ENCODE measurements around the gene DCTN2. TPM values are rescaled to one million over a fixed set of nuclear protein-coding genes. Genes with fewer than 3 reads are reported as not detected.

Gene DCTN2
- total RNA-seq, 1 donor from 2014 or later, result 116 TPM

DNA sequence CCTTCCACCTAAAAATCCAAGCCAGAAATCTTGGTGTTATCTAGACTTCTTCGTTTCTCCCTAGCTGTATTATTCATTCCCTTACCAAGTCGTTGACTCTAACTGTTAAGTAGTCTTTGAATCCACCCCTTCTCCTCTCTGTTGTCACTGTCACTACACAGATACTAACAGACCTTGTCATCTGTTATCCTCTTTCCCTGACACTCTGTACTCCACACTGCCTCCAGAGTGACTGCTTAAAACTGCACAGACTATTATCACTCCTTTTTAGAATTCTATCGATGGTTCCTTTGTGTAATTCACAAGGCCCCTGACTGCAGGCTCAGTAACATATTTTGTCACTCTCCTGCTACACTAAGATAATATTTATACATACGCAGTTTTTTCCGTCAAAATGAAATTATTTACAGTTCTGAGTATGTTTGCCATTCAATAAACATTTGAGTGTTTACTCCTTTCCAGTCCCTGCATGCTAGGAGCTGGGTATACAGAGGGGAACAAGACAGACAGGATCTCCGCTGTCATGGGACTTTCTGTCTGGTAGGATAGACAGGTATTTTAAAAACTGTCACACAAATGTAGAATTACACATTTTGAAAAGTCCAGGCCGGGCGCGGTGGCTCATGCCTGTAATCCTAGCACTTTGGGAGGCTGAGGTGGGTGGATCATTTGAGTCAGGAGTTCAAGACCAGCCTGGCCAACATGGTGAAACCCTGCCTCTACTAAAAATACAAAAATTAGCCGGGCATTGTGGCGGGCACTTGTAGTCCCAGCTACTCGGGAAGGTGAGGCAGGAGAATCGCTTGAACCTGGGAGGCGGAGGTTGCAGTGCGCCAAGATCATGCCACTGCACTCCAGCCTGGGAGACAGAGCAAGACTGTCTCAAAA is 55.4 kb downstream of the DCTN2 start:
- no peak for DNase-seq (ENCODE audit: low spot score in 2 of 2)
- H3K27ac ChIP-seq, result no peak overlapping the region
- peaks cover 22 to 41% of the 10 kb centered on the region in 2 donors for H3K36me3 ChIP-seq
- no peaks in the 10 kb centered on the region for H3K9me3 ChIP-seq
- peaks cover 8 to 10% of the 10 kb centered on the region in 2 donors for H3K4me1 ChIP-seq
- H3K27me3 ChIP-seq, result no peaks in the 10 kb centered on the region
- H3K4me3 ChIP-seq, result no peak overlapping the region
- TF ChIP-seq, protein P1, sequence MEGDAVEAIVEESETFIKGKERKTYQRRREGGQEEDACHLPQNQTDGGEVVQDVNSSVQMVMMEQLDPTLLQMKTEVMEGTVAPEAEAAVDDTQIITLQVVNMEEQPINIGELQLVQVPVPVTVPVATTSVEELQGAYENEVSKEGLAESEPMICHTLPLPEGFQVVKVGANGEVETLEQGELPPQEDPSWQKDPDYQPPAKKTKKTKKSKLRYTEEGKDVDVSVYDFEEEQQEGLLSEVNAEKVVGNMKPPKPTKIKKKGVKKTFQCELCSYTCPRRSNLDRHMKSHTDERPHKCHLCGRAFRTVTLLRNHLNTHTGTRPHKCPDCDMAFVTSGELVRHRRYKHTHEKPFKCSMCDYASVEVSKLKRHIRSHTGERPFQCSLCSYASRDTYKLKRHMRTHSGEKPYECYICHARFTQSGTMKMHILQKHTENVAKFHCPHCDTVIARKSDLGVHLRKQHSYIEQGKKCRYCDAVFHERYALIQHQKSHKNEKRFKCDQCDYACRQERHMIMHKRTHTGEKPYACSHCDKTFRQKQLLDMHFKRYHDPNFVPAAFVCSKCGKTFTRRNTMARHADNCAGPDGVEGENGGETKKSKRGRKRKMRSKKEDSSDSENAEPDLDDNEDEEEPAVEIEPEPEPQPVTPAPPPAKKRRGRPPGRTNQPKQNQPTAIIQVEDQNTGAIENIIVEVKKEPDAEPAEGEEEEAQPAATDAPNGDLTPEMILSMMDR (IDR thresholded peaks at IDR 0.05), result no peak
- intact Hi-C loops (cut with DNase I), result no loop called here

DNA sequence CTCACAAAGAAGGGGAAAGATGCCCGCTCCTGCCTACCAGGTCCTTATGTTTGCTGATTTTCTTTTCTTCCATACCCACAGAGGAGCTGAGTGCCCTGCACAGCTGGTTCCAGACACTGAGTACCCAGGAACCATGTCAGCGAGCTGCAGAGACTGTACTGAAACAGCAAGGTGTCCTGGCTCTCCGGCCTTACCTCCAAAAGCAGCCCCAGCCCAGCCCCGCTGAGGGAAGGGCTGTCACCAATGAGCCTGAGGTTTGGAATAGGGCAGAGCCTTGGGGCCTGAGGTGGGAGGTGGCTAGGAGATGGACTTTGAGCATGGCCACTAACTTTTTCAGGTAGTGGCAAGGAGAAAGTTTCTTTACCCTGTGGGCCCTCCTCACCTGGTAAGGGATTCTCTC is 56.9 kb downstream of the DCTN2 start:
- Histone ChIP-seq H3K4me3 (no peak overlapping the region), H3K27ac (no peak overlapping the region), H3K36me3 (peaks cover 21 to 32% of the 10 kb centered on the region in 2 donors), H3K9me3 (no peaks in the 10 kb centered on the region), H3K27me3 (no peaks in the 10 kb centered on the region), H3K4me1 (peaks cover 8 to 10% of the 10 kb centered on the region in 2 donors)
- TF ChIP-seq, protein P1 (IDR thresholded peaks at IDR 0.05), result no peak
- intact Hi-C loops (cut with DNase I), result no loop called here
- DNase-seq (ENCODE audit: low spot score in 2 of 2), result no peak

DNA sequence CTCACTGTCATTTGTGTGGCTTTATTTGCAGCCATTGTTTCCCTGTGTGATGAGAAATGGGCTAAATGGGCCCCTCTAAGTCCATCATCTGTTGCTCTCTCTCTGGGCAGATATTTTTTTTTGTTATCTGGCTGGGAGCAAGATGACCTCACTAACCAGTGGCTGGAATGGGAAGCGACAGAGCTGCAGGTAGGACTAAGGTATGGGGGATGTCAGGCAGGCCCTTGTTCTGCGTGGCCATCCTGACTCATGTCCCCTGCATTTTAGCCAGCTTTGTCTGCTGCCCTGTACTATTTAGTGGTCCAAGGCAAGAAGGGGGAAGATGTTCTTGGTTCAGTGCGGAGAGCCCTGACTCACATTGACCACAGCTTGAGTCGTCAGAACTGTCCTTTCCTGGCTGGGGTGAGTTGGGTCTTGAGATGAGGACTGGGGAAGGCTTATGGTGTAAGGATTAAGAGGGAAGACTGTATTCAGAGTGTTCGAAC is 57.8 kb downstream of the DCTN2 start:
- peak overlapping the region in 1 of 2 donors; percentile 75 for H3K4me3 ChIP-seq
- no peak for DNase-seq (ENCODE audit: low spot score in 2 of 2)
- H3K36me3 ChIP-seq, result peaks cover 21 to 27% of the 10 kb centered on the region in 2 donors
- no peaks in the 10 kb centered on the region for H3K9me3 ChIP-seq
- no peak overlapping the region for H3K27ac ChIP-seq
- H3K4me1 ChIP-seq, result peaks cover 8 to 10% of the 10 kb centered on the region in 2 donors
- intact Hi-C loops (cut with DNase I), result loop anchor here (2.0 kb wide), 2 partner anchors 28 to 32 kb away; partner anchors contain the start of gene DDIT3
- no peaks in the 10 kb centered on the region for H3K27me3 ChIP-seq
- TF ChIP-seq, protein P1 (IDR thresholded peaks at IDR 0.05), result no peak

DNA sequence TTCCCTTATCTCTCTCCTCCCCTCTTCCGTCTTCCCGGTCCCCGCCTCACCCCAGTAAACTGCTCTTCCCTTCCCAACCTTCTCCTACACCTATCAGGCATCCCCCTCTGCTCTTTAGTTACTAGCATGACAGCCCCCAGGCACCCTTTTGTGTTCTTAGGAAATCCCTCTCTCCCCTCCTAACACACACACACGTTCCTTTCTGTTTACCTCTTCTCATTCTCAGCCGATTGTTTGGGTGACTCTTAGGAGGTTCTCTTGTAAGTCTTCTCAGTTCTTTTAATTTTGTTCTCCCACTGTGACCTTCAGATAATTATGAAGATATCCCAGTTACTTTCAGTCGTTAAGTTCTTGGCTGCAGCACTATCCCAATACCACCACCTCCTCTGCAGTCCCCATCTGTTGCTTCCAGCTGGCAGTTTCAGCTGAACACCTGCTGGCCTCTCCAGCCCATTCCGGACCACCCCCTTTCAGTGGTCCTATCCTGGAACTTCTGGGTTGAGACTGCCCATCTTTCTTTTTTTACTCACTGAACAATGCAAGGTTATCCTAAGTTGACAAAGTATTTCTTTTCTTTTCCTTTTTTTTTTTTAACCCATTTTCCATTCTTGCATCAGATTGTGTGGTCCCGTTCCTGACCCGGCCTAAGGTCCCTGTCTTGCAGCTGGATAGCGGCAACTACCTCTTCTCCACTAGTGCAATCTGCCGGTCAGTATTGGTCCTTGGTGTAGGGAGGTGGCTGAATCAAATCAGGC is 58.4 kb downstream of the DCTN2 start:
- DNase-seq (ENCODE audit: low spot score in 2 of 2), result no peak
- Histone ChIP-seq H3K36me3 (peaks cover 21 to 23% of the 10 kb centered on the region in 2 donors), H3K4me3 (peak overlapping the region; percentile 75), H3K9me3 (no peaks in the 10 kb centered on the region), H3K4me1 (peaks cover 8 to 10% of the 10 kb centered on the region in 2 donors), H3K27me3 (no peaks in the 10 kb centered on the region), H3K27ac (peak overlapping the region; percentile 63 to 84)
- intact Hi-C loops (cut with DNase I), result loop anchor here (2.0 kb wide), 2 partner anchors 28 to 32 kb away; partner anchors contain the start of gene DDIT3
- TF ChIP-seq, protein P1 (IDR thresholded peaks at IDR 0.05), result no peak

DNA sequence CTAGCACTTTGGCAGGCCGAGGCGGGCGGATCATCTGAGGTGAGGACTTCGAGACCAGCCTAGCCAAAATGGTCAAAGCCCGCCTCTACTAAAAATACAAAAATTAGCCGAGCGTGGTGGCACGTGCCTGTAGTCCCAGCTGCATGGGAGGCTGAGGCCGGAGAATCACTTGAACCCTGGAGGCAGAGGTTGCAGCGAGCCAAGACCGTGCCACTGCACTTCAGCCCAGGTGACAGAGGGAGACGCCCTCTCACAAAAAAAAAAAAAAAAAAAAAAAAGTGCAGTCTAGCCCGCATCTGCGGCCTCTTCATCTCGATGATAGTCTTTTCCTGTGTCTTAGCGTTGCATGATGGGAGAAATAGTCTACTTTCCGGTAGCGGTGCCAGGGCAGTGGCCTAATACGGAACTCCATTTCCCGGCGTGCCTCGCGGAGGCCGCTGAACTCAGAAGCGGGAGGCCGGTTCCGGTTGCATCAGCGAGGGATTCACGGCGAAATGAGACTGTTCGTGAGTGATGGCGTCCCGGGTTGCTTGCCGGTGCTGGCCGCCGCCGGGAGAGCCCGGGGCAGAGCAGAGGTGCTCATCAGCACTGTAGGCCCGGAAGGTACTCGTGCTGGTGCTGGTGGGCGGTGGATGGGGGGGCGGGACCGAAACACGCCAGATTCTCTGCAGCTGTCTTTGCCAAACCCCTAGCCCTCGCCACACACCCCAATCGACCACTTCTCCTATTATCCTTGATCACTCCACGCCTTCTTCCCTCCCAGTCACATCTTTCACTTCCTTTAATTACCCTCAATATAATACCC is 59.2 kb downstream of the DCTN2 start, which contains the start of gene MARS1:
Gene MARS1, plus strand, starts transcription at position 472 of the 805 bp plus-strand sequence. Its CDS starts 23 bp downstream, at position 495.
- H3K27me3 ChIP-seq, result no peaks in the 10 kb centered on the region
- peak within 1 kb of the TSS; percentile 63 to 84 for H3K27ac ChIP-seq
- intact Hi-C loops (cut with DNase I), result loop anchor here (2.0 kb wide), 2 partner anchors 27 to 33 kb away; partner anchors contain the start of gene DDIT3
- peaks cover 8 to 10% of the 10 kb centered on the region in 2 donors for H3K4me1 ChIP-seq
- TF ChIP-seq, protein P1 (IDR thresholded peaks at IDR 0.05), result no peak
- H3K36me3 ChIP-seq, result peaks cover 21 to 23% of the 10 kb centered on the region in 2 donors
- peak; percentile 82 to 98 for DNase-seq (ENCODE audit: low spot score in 2 of 2)
- H3K4me3 ChIP-seq, result peak within 1 kb of the TSS; percentile 75
- no peaks in the 10 kb centered on the region for H3K9me3 ChIP-seq
